Measurements from ENCODE around the gene LCN10.

Gene LCN10

GRCh38 chr9:136734837-136735496 is 7.8 kb downstream of the LCN10 start:
- no peak for DNase-seq

- no peak for DNase-seq
Measured at GRCh38 chr9:136733611-136734010, 9.1 kb downstream of the LCN10 start.

- no peak for DNase-seq
Measured at GRCh38 chr9:136732444-136733178, 10.1 kb downstream of the LCN10 start.

- DNase-seq = no peak
Measured at GRCh38 chr9:136729926-136730325, 12.8 kb downstream of the LCN10 start.

GRCh38 chr9:136729144-136729543 is 13.6 kb downstream of the LCN10 start:
- no peak for DNase-seq

- DNase-seq = no peak
Measured at GRCh38 chr9:136728548-136729123, 14.1 kb downstream of the LCN10 start.

GRCh38 chr9:136728080-136728547 is 14.6 kb downstream of the LCN10 start:
- peak; percentile 24 for DNase-seq

GRCh38 chr9:136726631-136727191 is 16.0 kb downstream of the LCN10 start:
- no peak for DNase-seq

- no peak for DNase-seq
Measured at GRCh38 chr9:136726118-136726517, 16.6 kb downstream of the LCN10 start.

- DNase-seq = no peak
Measured at GRCh38 chr9:136725612-136726011, 17.1 kb downstream of the LCN10 start.

GRCh38 chr9:136724772-136725171 is 18.0 kb downstream of the LCN10 start:
- no peak for DNase-seq

GRCh38 chr9:136723989-136724388 is 18.8 kb downstream of the LCN10 start:
- no peak for DNase-seq

GRCh38 chr9:136723362-136723976 is 19.3 kb downstream of the LCN10 start:
- no peak for DNase-seq

GRCh38 chr9:136722969-136723356 is 19.8 kb downstream of the LCN10 start:
- DNase-seq = no peak

GRCh38 chr9:136722093-136722968 is 20.4 kb downstream of the LCN10 start:
- DNase-seq = no peak

GRCh38 chr9:136721339-136722092 is 21.2 kb downstream of the LCN10 start:
- DNase-seq = no peak

- DNase-seq = no peak
Measured at GRCh38 chr9:136720898-136721338, 21.8 kb downstream of the LCN10 start.

- DNase-seq = no peak
Measured at GRCh38 chr9:136720251-136720897, 22.4 kb downstream of the LCN10 start.

GRCh38 chr9:136719195-136719880 is 23.4 kb downstream of the LCN10 start:
- no peak for DNase-seq
